GM18511 (cell line): Measurements from ENCODE around the gene ICAM4.
A peak's percentile ranks its signal among the peaks of the same experiment; 100 is the strongest.
"Not testable (repeated sequence)": the region's sequence is repeated elsewhere in the genome, so short reads cannot be mapped to it uniquely, and the experiment has no call there.

Experiments used
- ATAC-seq: cut with Tn5 transposase; IDR thresholded peaks from one replicate; pipeline ENCODE4 v1.9.1; 2021; ENCODE audit warnings: mild to moderate bottlenecking, moderate library complexity; ENCODE audit not compliant: unreplicated experiment

Gene ICAM4

GRCh38 chr19:10268071-10268470, 18.7 kb upstream of the ICAM4 start:
- no peak for ATAC-seq

GRCh38 chr19:10269333-10270179, 17.2 kb upstream of the ICAM4 start:
- no peak for ATAC-seq

DNA sequence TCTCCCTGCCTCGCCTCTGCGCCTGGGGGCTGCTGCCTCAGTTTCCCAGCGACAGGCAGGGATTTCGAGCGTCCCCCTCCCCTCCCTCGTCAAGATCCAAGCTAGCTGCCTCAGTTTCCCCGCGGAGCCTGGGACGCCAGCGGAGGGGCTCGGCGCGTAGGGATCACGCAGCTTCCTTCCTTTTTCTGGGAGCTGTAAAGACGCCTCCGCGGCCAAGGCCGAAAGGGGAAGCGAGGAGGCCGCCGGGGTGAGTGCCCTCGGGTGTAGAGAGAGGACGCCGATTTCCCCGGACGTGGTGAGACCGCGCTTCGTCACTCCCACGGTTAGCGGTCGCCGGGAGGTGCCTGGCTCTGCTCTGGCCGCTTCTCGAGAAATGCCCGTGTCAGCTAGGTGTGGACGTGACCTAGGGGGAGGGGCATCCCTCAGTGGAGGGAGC, 16.6 kb upstream of the ICAM4 start:
- ATAC-seq, result peak; percentile 42

- peak; percentile 68 for ATAC-seq
These were observed 15.9 kb upstream of the ICAM4 start, which contains the start of gene ICAM1 for GRCh38 chr19:10270616-10271394. Gene ICAM1, plus strand, starts transcription at chr19:10271120. Its CDS starts 40 bp downstream, at chr19:10271160.

- ATAC-seq, result peak; percentile 42
These were observed 15.1 kb upstream of the ICAM4 start for GRCh38 chr19:10271543-10272086.

- ATAC-seq, result no peak
These were observed 12.2 kb upstream of the ICAM4 start for GRCh38 chr19:10274589-10274988.

DNA sequence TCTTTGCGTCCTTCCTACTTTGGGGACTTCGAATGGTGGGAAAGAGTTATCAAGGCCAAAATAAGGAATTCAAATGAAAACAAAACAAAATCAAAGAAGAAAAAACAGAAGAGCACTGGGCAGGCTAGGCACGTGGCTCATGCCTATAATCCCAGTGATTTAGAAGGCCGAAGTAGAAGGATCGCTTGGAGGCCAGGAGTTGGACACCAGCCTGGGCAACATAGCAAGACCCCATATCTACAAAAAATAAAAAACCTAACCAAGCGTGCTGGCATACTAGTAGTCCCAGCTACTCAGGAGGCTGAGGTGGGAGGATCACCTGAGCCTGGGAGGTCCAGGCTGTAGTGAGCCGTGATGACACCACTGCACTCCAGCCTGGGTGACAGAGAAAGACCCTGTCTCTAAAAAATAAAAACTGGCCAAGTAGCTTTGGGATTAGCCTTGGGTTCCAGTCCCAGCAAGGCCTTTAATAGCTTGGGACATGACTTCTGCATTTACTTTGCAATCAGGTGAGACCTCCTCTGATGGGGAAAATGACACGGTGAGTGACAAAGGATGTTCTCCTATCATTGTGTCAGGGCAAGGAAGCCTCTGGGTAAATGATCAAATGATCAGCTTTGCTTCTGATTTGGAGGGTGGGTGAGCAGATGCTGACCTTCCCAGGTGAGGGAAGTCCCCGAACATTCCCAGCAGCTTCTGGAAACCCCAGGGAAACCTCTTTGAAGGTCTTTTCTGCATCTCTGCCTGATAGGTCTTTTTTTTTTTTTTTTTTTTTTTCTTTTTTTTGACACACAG, 8.8 kb upstream of the ICAM4 start:
- ATAC-seq, result no peak

DNA sequence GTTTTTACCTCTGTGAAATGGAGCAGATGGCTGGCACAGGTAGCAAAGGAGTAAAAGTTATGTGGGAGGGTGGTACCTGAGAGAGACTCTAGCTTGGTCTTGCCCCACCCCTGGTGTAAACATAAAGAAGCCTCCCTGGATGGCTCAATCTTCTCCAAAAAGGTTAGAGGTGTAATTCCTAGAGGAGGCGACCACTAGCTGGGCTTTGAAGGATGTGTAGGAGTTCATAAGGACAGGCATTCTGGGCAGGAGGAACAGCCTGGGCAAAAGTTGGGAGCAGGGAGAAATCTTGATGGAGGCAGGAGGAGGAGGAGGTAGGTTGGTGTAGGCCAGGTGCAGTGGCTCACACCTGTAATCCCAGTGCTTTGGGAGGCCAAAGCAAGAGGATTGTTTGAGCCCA, 7.8 kb upstream of the ICAM4 start:
- no peak for ATAC-seq

GRCh38 chr19:10279737-10280442, 6.9 kb upstream of the ICAM4 start:
- no peak for ATAC-seq

- ATAC-seq, result not testable (repeated sequence)
These were observed 4.7 kb upstream of the ICAM4 start for GRCh38 chr19:10282043-10282442.

DNA sequence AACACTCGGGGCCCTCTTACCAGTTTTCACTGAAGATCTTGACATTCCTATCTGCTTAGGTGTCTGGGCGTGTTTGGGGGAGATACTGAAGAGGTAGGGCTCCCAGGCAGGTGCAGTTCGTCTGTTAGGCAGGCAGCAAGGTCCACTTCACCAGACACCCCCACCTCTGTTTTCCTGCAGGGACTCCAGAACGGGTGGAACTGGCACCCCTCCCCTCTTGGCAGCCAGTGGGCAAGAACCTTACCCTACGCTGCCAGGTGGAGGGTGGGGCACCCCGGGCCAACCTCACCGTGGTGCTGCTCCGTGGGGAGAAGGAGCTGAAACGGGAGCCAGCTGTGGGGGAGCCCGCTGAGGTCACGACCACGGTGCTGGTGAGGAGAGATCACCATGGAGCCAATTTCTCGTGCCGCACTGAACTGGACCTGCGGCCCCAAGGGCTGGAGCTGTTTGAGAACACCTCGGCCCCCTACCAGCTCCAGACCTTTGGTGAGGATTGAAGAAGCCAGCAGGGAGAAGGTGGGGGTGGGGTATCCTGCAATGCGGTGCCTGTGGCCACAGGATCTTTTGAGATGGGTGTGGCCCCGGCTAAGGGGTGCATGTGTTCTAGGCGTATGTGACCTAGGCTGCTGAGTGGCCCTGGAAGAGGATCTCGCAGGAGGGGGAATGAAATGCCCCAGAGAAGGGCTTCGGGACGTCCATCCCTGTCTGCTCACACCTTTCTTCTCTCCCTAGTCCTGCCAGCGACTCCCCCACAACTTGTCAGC, 3.3 kb upstream of the ICAM4 start:
- ATAC-seq, result no peak

DNA sequence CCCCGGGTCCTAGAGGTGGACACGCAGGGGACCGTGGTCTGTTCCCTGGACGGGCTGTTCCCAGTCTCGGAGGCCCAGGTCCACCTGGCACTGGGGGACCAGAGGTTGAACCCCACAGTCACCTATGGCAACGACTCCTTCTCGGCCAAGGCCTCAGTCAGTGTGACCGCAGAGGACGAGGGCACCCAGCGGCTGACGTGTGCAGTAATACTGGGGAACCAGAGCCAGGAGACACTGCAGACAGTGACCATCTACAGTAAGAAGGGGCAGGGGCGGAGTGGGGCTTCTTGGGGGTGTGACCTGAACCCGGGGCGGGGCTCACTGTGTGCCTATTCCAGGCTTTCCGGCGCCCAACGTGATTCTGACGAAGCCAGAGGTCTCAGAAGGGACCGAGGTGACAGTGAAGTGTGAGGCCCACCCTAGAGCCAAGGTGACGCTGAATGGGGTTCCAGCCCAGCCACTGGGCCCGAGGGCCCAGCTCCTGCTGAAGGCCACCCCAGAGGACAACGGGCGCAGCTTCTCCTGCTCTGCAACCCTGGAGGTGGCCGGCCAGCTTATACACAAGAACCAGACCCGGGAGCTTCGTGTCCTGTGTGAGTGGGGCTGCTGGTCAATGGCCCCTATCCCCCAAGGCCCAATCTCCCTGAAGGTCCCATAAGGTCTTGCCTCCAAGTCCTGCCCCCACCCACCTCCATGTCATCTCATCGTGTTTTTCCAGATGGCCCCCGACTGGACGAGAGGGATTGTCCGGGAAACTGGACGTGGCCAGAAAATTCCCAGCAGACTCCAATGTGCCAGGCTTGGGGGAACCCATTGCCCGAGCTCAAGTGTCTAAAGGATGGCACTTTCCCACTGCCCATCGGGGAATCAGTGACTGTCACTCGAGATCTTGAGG, 2.4 kb upstream of the ICAM4 start:
- no peak for ATAC-seq

DNA sequence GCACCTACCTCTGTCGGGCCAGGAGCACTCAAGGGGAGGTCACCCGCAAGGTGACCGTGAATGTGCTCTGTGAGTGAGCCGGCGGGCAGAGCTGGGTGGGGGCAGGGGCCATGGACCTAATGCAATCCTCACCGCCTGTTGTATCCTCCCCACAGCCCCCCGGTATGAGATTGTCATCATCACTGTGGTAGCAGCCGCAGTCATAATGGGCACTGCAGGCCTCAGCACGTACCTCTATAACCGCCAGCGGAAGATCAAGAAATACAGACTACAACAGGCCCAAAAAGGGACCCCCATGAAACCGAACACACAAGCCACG, 1.8 kb upstream of the ICAM4 start:
- no peak for ATAC-seq

DNA sequence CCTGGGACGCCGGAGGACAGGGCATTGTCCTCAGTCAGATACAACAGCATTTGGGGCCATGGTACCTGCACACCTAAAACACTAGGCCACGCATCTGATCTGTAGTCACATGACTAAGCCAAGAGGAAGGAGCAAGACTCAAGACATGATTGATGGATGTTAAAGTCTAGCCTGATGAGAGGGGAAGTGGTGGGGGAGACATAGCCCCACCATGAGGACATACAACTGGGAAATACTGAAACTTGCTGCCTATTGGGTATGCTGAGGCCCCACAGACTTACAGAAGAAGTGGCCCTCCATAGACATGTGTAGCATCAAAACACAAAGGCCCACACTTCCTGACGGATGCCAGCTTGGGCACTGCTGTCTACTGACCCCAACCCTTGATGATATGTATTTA, 1.4 kb upstream of the ICAM4 start:
- ATAC-seq, result no peak

DNA sequence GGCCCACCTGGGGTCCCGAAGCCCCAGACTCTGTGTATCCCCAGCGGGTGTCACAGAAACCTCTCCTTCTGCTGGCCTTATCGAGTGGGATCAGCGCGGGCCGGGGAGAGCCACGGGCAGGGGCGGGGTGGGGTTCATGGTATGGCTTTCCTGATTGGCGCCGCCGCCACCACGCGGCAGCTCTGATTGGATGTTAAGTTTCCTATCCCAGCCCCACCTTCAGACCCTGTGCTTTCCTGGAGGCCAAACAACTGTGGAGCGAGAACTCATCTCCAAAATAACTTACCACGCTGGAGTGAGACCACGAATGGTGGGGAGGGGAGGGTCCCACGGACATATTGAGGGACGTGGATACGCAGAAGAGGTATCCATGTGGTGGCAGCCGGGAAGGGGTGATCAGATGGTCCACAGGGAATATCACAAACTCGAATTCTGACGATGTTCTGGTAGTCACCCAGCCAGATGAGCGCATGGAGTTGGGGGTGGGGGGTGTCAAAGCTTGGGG, 2.0 kb downstream of the ICAM4 start:
- no peak for ATAC-seq

DNA sequence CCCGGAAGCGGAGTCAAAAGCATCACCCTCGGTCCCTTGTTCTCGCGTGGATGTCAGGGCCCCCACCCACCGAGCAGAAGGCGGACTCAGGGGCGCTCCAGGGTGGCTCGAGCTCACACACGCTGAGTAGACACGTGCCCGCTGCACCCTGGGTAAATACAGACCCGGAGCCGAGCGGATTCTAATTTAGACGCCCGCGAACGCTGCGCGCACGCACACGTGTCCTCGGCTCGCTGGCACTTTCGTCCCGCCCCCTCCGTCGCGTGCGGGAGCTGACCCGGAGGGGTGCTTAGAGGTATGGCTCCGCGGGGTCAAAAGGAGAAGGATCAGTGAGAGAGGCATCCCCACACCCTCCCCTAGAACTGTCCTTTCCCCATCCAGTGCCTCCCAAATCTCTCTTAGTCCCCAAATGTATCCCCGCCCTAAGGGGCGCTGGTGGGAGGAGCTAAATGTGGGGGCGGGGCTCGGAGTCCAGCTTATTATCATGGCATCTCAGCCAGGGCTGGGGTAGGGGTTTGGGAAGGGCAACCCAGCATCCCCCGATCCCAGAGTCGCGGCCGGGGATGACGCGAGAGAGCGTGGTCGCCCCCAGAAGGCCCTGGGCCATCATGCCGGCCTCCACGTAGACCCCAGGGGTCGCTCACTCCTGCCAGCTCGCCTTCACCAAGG, 2.5 kb downstream of the ICAM4 start:
- no peak for ATAC-seq

GRCh38 chr19:10289836-10290356, 3.1 kb downstream of the ICAM4 start, which contains the start of gene ICAM5:
Gene ICAM5, plus strand, starts transcription at chr19:10289952. Its CDS starts 92 bp downstream, at chr19:10290044.
- no peak for ATAC-seq
